Activated naive CD8-positive, alpha-beta T cell treated with anti-CD3 and anti-CD28 coated beads for 36 hours (primary cell): ENCODE results near the gene MAGI1. TPM values are rescaled to one million over a fixed set of nuclear protein-coding genes. Genes with fewer than 3 reads are reported as not detected.

ENCODE experiments used
- DNase-seq: peaks from one replicate; pipeline ENCODE4 v3.0.0; 2021
- H3K27ac Mint-ChIP-seq: one replicate; pipeline ENCODE4 v1.8.0; 2022; ENCODE audit warnings: mild to moderate bottlenecking, moderate library complexity, mixed read lengths
- H3K27me3 Mint-ChIP-seq: one replicate; pipeline ENCODE4 v1.8.0; 2022; ENCODE audit warnings: mild to moderate bottlenecking, mixed read lengths
- H3K36me3 Mint-ChIP-seq: one replicate; pipeline ENCODE4 v1.8.0; 2021; ENCODE audit warnings: mild to moderate bottlenecking, mixed read lengths
- H3K4me1 Mint-ChIP-seq: one replicate; pipeline ENCODE4 v1.8.0; 2021; ENCODE audit warnings: mixed read lengths
- H3K4me3 Mint-ChIP-seq: one replicate; pipeline ENCODE4 v1.8.0; 2022; ENCODE audit warnings: mild to moderate bottlenecking, moderate library complexity, mixed read lengths
- H3K9me3 Mint-ChIP-seq: one replicate; pipeline ENCODE4 v1.8.0; 2022; ENCODE audit warnings: mixed read lengths
- total RNA-seq, 2 experiments: library from RNA; stranded (reverse); gene quantifications; one replicate each; pipeline ENCODE4 v1.2.3, GENCODE V29; 2021

Gene MAGI1
- total RNA-seq, 2 experiments from 2014 or later: 0.12 to 0.16 TPM

DNA sequence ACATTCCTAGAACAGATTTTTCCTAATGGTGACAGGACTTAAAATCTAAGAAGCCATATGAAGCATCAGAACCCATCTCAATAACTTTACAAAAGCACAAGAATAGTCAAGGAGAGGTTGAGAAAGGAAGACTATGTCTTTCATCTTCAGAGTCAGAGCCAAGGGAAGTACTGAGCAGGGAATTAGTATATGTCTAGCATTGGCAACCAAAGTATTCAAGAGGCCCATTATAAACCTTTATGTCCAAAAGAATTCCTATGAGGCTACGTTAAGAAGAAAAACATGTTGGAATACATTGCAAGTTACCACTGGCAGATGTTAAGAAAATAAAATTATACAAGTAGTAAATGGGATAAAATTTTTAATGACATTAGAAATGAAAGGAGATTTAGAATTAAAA, 150.5 kb downstream of the MAGI1 start:
- Mint-ChIP-seq H3K36me3 (no peaks in the 10 kb centered on the region), H3K27ac (no peak overlapping the region), H3K4me1 (no peaks in the 10 kb centered on the region), H3K4me3 (no peak overlapping the region), H3K9me3 (no peaks in the 10 kb centered on the region), H3K27me3 (no peaks in the 10 kb centered on the region)
- no peak for DNase-seq

GRCh38 chr3:65886391-65886790, 152.3 kb downstream of the MAGI1 start:
- no peaks in the 10 kb centered on the region for H3K9me3 Mint-ChIP-seq
- no peak overlapping the region for H3K27ac Mint-ChIP-seq
- no peak for DNase-seq
- no peaks in the 10 kb centered on the region for H3K36me3 Mint-ChIP-seq
- no peaks in the 10 kb centered on the region for H3K4me1 Mint-ChIP-seq
- no peak overlapping the region for H3K4me3 Mint-ChIP-seq
- no peaks in the 10 kb centered on the region for H3K27me3 Mint-ChIP-seq

GRCh38 chr3:65884071-65884470, 154.6 kb downstream of the MAGI1 start:
- Mint-ChIP-seq H3K4me1 (no peaks in the 10 kb centered on the region), H3K27me3 (no peaks in the 10 kb centered on the region), H3K4me3 (no peak overlapping the region), H3K36me3 (no peaks in the 10 kb centered on the region), H3K9me3 (no peaks in the 10 kb centered on the region), H3K27ac (no peak overlapping the region)
- DNase-seq: no peak

- H3K4me3 Mint-ChIP-seq: no peak overlapping the region
- DNase-seq: no peak
- no peaks in the 10 kb centered on the region for H3K27me3 Mint-ChIP-seq
- H3K27ac Mint-ChIP-seq: no peak overlapping the region
- H3K4me1 Mint-ChIP-seq: no peaks in the 10 kb centered on the region
- no peaks in the 10 kb centered on the region for H3K36me3 Mint-ChIP-seq
- H3K9me3 Mint-ChIP-seq: no peaks in the 10 kb centered on the region
These were observed 155.1 kb downstream of the MAGI1 start for GRCh38 chr3:65883613-65884012.

DNA sequence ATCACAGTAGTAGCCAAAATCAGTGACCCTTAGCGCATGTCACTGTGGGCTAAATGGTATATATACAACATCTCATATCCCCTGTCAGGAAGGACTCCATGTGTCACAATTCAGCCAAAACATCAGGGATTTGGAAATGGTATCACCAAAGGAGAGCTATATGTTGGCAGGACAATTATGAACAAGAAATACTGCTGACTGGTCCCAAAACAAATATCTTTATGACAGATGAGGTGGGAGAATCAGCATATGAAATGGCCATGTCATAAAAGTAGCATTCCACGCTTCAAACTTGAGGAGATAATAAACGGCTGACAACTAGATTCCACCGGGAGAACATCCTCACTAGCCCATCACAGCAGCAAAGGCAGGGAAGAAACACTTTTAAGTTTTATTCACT, 158.4 kb downstream of the MAGI1 start:
- Mint-ChIP-seq H3K27ac (no peak overlapping the region), H3K4me3 (no peak overlapping the region), H3K36me3 (no peaks in the 10 kb centered on the region), H3K27me3 (no peaks in the 10 kb centered on the region), H3K9me3 (no peaks in the 10 kb centered on the region), H3K4me1 (no peaks in the 10 kb centered on the region)
- no peak for DNase-seq

- Mint-ChIP-seq H3K4me1 (no peaks in the 10 kb centered on the region), H3K36me3 (no peaks in the 10 kb centered on the region), H3K9me3 (no peaks in the 10 kb centered on the region), H3K4me3 (no peak overlapping the region), H3K27ac (no peak overlapping the region), H3K27me3 (no peaks in the 10 kb centered on the region)
- DNase-seq: no peak
These were observed 159.3 kb downstream of the MAGI1 start for GRCh38 chr3:65879372-65879771.

DNA sequence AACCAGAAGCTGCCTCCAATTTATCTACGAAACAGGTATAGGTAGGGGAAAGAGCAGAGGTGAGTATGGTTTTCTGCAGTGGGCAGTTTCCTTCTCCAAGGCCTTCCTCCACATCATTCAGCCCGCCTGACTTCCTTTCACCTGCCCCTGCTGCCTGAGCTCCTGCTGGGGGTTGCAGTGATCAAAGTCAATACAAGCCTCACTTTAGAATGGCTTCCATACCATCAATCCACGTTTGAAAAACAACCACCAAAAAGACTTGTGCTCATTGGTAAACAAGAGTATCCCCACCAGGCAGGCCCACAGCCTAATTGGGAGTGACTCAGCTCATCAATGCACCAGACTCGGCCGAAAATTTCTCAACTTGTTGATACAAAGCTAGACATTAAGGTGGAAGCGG, 159.9 kb downstream of the MAGI1 start:
- H3K4me3 Mint-ChIP-seq: no peak overlapping the region
- no peaks in the 10 kb centered on the region for H3K27me3 Mint-ChIP-seq
- no peaks in the 10 kb centered on the region for H3K9me3 Mint-ChIP-seq
- H3K36me3 Mint-ChIP-seq: no peaks in the 10 kb centered on the region
- no peak overlapping the region for H3K27ac Mint-ChIP-seq
- no peak for DNase-seq
- H3K4me1 Mint-ChIP-seq: no peaks in the 10 kb centered on the region

- no peaks in the 10 kb centered on the region for H3K36me3 Mint-ChIP-seq
- no peak for DNase-seq
- no peak overlapping the region for H3K27ac Mint-ChIP-seq
- H3K4me1 Mint-ChIP-seq: no peaks in the 10 kb centered on the region
- H3K4me3 Mint-ChIP-seq: no peak overlapping the region
- no peaks in the 10 kb centered on the region for H3K27me3 Mint-ChIP-seq
- no peaks in the 10 kb centered on the region for H3K9me3 Mint-ChIP-seq
These were observed 161.6 kb downstream of the MAGI1 start for GRCh38 chr3:65877160-65877559.

GRCh38 chr3:65876028-65876420, 162.7 kb downstream of the MAGI1 start:
- H3K4me3 Mint-ChIP-seq: no peak overlapping the region
- H3K9me3 Mint-ChIP-seq: no peaks in the 10 kb centered on the region
- DNase-seq: no peak
- no peaks in the 10 kb centered on the region for H3K27me3 Mint-ChIP-seq
- no peaks in the 10 kb centered on the region for H3K4me1 Mint-ChIP-seq
- H3K27ac Mint-ChIP-seq: no peak overlapping the region
- H3K36me3 Mint-ChIP-seq: no peaks in the 10 kb centered on the region

DNA sequence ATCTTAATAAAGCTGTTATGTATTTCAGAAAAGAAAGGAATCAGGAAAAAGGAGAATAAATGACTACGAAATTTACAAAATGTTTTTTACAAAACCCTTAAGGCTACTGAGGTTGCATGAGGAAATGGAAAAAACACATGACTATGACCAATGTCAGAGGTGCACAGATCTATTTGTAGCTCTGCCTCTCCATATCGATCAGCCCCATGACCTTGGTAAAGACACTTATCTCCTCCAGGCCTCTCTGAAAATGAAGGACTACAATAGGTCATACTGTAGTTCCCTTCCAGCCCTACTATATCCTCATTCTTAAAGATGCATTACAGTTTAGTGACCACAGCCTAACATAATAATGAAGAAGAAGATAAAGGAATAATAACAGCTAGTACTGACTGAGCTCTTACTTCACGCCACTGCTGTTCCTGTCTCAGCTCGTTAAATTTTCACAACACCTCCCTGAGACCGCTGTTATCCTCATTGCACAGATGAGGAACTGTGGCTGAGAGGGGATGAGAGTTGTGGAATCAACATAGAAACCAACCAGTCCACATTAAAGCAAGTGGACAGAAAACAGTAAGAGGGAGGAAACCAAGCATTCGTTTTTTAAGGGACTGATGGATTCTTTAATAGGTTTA, 163.2 kb downstream of the MAGI1 start:
- no peak overlapping the region for H3K27ac Mint-ChIP-seq
- no peak for DNase-seq
- H3K36me3 Mint-ChIP-seq: no peaks in the 10 kb centered on the region
- no peaks in the 10 kb centered on the region for H3K27me3 Mint-ChIP-seq
- no peak overlapping the region for H3K4me3 Mint-ChIP-seq
- H3K4me1 Mint-ChIP-seq: no peaks in the 10 kb centered on the region
- H3K9me3 Mint-ChIP-seq: no peaks in the 10 kb centered on the region

- no peaks in the 10 kb centered on the region for H3K9me3 Mint-ChIP-seq
- DNase-seq: no peak
- no peaks in the 10 kb centered on the region for H3K36me3 Mint-ChIP-seq
- H3K4me3 Mint-ChIP-seq: no peak overlapping the region
- H3K27me3 Mint-ChIP-seq: no peaks in the 10 kb centered on the region
- no peaks in the 10 kb centered on the region for H3K4me1 Mint-ChIP-seq
- H3K27ac Mint-ChIP-seq: no peak overlapping the region
These were observed 164.8 kb downstream of the MAGI1 start for GRCh38 chr3:65873869-65874268.

DNA sequence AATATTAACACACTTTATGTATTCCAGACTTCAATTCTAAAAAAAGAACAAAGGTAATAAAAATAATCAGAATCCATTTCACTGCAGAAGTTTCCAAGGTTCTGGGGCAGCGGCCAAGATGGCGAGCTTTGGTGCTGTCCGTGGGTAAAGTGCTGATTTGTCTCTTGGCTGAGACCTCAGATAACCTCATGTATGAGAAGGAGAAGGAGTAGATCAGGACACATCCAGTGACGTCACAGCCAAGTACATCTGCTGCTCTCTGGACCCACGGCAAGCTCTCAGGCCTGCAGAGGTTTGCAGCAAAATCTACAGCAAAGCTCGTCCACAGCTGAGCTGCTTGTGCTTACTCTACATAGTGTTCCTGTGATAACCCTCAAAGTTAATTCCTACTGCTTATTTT, 165.7 kb downstream of the MAGI1 start:
- DNase-seq: no peak
- no peaks in the 10 kb centered on the region for H3K36me3 Mint-ChIP-seq
- H3K27me3 Mint-ChIP-seq: no peaks in the 10 kb centered on the region
- no peak overlapping the region for H3K27ac Mint-ChIP-seq
- no peaks in the 10 kb centered on the region for H3K4me1 Mint-ChIP-seq
- no peak overlapping the region for H3K4me3 Mint-ChIP-seq
- H3K9me3 Mint-ChIP-seq: no peaks in the 10 kb centered on the region

DNA sequence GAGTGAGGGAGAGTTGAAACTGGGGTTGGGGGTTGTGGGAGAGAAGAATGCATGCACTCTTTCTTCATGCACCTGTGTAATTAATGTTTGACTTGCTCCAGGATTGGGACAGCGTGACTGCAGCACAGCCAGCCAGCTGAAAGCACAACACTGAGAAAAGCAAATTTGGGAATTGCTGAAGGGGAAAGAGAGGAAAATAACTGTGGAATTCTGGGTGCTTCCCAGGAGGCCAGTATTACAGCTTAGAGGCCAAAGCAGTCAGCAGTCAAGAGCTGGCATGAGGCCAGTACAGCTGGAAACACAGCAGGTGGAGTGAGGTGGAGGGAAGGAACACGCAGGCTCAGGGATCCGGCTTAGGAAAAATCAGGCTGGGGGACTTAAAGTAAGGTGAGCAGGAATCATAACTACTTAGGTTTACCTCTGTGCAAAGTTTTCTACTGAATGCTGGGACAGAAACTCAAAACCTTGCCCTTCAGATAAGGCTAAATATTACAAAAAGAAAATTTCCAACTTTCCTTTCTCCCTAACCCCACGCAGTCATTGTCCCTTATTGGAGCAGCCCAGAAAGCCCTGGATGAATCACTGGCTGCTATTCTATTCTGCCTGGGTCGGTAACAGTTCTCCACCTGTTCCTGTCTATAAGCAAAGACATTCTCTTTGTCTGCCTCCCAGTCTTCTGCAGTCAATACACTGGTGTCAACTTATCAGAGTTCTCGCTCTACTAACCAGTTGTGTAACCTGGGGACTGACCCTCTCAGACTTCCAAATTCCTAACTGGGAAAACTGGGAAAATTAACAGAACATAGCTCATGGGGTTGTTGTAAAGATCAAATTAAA, 167.2 kb downstream of the MAGI1 start:
- no peak for DNase-seq
- Mint-ChIP-seq H3K9me3 (no peaks in the 10 kb centered on the region), H3K27ac (no peak overlapping the region), H3K4me1 (no peaks in the 10 kb centered on the region), H3K4me3 (no peak overlapping the region), H3K27me3 (no peaks in the 10 kb centered on the region), H3K36me3 (no peaks in the 10 kb centered on the region)

- H3K27ac Mint-ChIP-seq: no peak overlapping the region
- H3K36me3 Mint-ChIP-seq: no peaks in the 10 kb centered on the region
- no peaks in the 10 kb centered on the region for H3K4me1 Mint-ChIP-seq
- DNase-seq: no peak
- H3K9me3 Mint-ChIP-seq: no peaks in the 10 kb centered on the region
- no peaks in the 10 kb centered on the region for H3K27me3 Mint-ChIP-seq
- H3K4me3 Mint-ChIP-seq: no peak overlapping the region
These were observed 168.9 kb downstream of the MAGI1 start for GRCh38 chr3:65869798-65870197.

- Mint-ChIP-seq H3K27me3 (peaks cover 2% of the 10 kb centered on the region), H3K27ac (no peak overlapping the region), H3K4me3 (no peak overlapping the region), H3K36me3 (no peaks in the 10 kb centered on the region), H3K4me1 (no peaks in the 10 kb centered on the region), H3K9me3 (no peaks in the 10 kb centered on the region)
- DNase-seq: no peak
These were observed 171.1 kb downstream of the MAGI1 start for GRCh38 chr3:65867463-65868210.
